GM12801 (cell line): Measurements from ENCODE around the gene TIMM21.

Experiments
- TF ChIP-seq, protein P1 (sequence below): IDR thresholded peaks from one replicate; pipeline ENCODE4 v1.5.1; 2011; ENCODE audit warnings: control low read depth; ENCODE audit not compliant: insufficient read length; ENCODE audit errors: extremely low read depth

Gene TIMM21

DNA sequence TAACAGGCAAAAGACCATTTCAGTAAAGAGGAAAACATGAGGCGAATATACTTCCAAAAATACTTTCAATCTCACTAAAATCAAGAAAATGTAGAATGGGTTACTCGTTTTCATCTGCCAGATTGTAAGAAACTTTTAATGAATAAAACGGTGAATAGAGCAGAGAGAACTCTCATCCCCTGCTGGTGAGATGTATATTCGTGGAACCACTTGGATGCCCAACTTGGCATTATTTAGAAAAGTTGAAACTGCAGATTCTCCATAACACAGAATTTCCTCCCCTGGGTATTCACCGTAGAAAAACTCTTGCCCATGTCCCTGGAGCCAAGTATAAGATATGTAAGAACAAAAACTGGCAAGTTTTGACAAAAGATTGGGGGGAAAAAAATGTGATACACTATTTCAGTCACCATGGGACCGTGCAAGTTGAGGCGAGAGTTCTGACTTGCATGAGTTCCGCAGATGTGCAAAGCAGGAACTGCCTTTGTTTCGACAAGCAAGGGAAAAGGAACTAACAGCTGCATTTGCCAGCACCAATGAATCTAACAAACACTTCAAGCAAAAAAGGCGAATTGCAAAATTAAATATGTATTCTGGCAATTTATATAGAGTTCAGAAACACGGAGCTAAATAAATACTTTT lies 14.8 kb downstream of the TIMM21 start:
- TF ChIP-seq, protein P1, sequence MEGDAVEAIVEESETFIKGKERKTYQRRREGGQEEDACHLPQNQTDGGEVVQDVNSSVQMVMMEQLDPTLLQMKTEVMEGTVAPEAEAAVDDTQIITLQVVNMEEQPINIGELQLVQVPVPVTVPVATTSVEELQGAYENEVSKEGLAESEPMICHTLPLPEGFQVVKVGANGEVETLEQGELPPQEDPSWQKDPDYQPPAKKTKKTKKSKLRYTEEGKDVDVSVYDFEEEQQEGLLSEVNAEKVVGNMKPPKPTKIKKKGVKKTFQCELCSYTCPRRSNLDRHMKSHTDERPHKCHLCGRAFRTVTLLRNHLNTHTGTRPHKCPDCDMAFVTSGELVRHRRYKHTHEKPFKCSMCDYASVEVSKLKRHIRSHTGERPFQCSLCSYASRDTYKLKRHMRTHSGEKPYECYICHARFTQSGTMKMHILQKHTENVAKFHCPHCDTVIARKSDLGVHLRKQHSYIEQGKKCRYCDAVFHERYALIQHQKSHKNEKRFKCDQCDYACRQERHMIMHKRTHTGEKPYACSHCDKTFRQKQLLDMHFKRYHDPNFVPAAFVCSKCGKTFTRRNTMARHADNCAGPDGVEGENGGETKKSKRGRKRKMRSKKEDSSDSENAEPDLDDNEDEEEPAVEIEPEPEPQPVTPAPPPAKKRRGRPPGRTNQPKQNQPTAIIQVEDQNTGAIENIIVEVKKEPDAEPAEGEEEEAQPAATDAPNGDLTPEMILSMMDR = no peak

DNA sequence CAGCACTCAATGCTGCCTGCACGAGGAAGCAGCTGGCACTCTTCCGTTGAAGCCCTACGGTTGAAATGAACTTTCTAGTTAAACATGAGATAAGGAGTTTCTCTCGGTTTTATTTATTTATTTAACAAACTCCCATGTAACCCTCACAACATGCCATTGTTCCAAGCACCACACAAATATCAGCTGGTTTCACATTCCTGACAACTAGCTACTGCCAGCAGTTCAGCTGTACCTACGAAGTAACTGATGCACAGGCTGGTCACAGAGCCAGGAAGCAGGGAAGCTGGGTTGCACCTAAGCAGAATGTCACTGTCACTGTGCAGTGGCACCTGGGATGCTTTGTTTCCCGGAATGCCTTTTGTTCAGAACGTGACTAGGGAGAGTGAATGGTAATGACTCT lies 18.1 kb downstream of the TIMM21 start:
- TF ChIP-seq, protein P1 = no peak

DNA sequence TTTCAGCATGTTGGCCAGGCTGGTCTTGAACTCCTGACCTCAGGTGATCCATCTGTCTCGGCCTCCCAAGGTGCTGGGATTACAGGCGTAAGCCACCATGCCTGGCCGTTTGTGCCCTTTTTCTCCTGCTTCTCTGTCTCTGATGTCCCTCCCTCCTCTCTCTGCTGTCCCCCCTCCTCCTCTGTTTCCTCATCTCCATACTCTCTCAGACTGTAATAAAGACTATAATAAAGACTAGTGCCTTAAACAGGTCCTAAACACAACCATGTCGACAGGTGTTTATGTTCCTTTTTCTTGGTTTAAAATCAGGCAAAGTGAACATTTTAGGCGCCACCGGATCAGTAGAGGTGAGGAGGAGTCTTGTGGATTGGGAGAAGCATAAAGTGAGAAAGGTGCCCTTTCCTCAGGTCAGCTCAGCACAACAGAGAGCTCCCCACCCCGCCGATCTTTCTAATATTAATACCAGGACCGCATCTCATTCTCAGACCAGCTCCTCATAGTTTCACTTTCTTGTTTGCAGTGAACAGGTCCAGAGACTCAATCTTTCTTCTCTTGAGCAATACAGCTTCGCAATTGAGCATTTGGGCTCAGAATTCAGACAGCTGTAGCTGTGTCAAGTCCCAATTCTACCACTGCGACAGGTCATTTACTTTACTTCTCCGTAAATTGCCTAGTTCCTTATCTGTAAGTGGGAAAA lies 23.7 kb downstream of the TIMM21 start:
- TF ChIP-seq, protein P1 = no peak

DNA sequence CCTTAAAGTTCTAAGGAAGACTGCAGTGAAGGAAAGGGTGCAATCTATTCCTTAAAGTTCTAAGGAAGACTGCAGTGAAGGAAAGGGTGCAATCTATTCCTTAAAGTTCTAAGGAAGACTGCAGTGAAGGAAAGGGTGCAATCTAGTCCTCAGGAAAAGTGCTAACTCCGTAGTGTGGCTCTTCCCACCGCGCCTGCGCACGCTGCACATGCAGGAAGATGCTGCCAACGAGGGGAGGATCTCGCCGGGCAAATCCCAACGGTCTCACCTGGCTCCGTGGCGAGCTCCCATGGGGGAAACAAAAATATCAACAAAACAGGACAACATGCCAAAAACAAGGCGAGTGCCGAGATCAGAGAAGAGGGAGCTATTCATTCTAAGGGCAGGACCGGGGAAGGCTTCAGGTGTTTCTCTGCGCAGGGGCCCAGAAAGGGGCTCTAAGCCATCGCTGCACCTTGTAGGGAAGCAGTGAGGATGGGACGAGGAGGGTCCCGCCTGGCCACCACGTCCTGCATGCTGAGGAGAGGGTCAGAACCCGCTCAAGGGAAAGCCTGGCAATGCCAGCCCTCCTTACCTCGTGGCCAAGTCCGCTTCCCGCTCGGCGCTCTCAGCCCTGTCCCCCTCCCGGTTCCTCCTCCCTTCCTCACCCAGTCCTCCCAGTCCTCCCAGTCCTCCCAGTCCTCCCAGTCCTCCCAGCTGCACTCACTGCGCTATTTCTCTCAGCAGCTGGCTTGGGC lies 24.5 kb downstream of the TIMM21 start:
- TF ChIP-seq, protein P1 = no peak

DNA sequence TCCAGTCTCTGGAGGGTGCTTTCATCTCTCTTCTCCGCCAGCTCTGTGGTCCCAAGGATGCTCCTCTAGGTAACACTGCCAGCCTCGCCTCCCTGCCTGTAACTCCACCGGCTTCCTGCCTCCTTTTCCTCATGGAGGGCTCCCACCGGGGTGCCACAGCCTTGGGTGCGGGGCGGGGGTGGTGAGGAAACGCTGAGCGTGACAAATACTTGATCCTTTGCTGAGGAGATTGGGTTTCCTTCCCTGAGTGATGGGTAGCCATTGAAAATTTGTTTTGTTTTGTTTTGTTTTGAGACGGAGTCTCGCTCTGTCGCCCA lies 25.1 kb downstream of the TIMM21 start:
- TF ChIP-seq, protein P1 = no peak

DNA sequence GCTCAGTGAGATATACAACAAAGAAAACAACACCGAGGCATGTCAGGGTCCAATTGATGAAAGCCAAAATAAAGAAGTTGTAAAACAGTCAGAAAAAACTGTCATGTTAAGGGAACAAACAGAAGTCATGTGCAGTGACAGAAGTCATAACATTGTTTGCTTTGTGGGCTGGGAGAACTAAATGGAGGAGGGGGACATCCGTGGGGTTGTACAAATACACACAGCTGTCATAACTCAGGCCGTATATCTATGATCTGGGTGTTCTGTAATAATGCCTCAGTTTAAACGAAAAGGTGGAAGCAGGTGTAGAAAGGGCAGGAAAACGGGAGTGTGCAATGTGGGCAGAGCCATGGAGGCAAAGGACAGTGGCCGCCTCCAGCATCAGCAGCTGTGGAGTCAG lies 27.3 kb downstream of the TIMM21 start:
- TF ChIP-seq, protein P1 = no peak

DNA sequence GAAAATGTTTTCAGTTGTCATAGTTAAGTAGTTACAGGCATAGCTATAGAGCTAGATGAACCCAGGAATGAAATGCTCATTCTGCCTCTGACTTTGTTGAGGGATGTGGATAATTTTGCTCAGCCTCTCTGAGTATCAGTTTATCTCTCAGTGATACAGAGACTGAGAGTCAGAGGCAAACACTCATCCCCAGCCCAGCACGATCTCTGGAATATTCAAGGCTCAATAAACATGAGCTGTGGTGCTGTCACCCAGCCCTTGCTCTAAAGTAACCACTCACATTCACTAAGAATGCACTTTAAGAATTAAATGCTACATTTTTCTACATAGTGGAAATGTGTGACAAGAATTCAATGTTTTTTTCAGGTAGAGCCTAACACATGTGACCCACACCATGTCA lies 30.6 kb downstream of the TIMM21 start:
- TF ChIP-seq, protein P1 = no peak
